ENCODE measurements around the gene MAML2.

Gene MAML2

GRCh38 chr11:96180341-96180740, 162.7 kb downstream of the MAML2 start:
- TF ChIP-seq CTCF (IDR thresholded peaks at IDR 0.05), result no peak
- no peak for TF ChIP-seq ZFX (IDR thresholded peaks at IDR 0.05; ENCODE audit: borderline replicate concordance)
- H3K27ac ChIP-seq, result no peak overlapping the region

GRCh38 chr11:96179905-96180304, 163.1 kb downstream of the MAML2 start:
- no peak for TF ChIP-seq CTCF (IDR thresholded peaks at IDR 0.05)
- TF ChIP-seq ZFX (IDR thresholded peaks at IDR 0.05; ENCODE audit: borderline replicate concordance), result no peak
- H3K27ac ChIP-seq, result no peak overlapping the region

GRCh38 chr11:96178887-96179279, 164.1 kb downstream of the MAML2 start:
- TF ChIP-seq ZFX (IDR thresholded peaks at IDR 0.05; ENCODE audit: borderline replicate concordance) (no peak), CTCF (IDR thresholded peaks at IDR 0.05) (no peak)

GRCh38 chr11:96178049-96178886, 164.7 kb downstream of the MAML2 start:
- H3K27ac ChIP-seq, result no peak overlapping the region
- no peak for TF ChIP-seq CTCF (IDR thresholded peaks at IDR 0.05)
- TF ChIP-seq ZFX (IDR thresholded peaks at IDR 0.05; ENCODE audit: borderline replicate concordance), result no peak

More at GRCh38 chr11:96178887-96179279, 164.1 kb downstream of the MAML2 start:
- no peak overlapping the region for H3K27ac ChIP-seq

- no peak for TF ChIP-seq CTCF (IDR thresholded peaks at IDR 0.05)
- no peak for TF ChIP-seq ZFX (IDR thresholded peaks at IDR 0.05; ENCODE audit: borderline replicate concordance)
- no peak overlapping the region for H3K27ac ChIP-seq
These were observed 165.8 kb downstream of the MAML2 start for GRCh38 chr11:96177146-96177545.

- TF ChIP-seq CTCF (IDR thresholded peaks at IDR 0.05), result no peak
- no peak for TF ChIP-seq ZFX (IDR thresholded peaks at IDR 0.05; ENCODE audit: borderline replicate concordance)
- no peak overlapping the region for H3K27ac ChIP-seq
These were observed 169.1 kb downstream of the MAML2 start for GRCh38 chr11:96173906-96174305.

- H3K27ac ChIP-seq, result no peak overlapping the region
- TF ChIP-seq CTCF (IDR thresholded peaks at IDR 0.05) (no peak), ZFX (IDR thresholded peaks at IDR 0.05; ENCODE audit: borderline replicate concordance) (no peak)
These were observed 169.6 kb downstream of the MAML2 start for GRCh38 chr11:96173422-96173821.

Measured in 22Rv1 (cell line).